D341Med (cell line): ENCODE measurements around the gene ANKRD13D.

ENCODE experiments used
- DNase-seq: peaks from one replicate; pipeline ENCODE4 v3.0.0; 2012; ENCODE audit warnings: low spot score

ANKRD13D gene

DNA sequence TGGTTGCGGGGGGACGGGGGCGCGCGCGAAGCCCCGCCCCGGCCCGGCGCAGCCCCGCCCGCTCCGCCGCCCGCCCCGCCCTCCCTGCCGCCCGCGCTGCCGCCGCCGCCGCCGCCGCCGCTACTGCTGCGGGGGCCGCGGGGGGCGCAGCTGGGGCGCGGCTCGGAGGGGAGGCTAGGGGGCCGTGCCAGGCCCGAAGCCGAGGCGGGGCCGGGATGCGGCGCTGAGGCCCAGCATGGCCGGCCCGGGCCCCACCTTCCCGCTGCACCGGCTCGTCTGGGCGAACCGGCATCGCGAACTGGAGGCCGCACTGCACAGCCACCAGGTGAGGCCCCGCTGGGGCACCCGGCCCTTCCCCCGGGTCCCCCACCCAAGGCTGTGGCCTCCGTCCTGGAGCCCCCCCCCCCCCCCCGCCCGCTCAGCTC lies at the start of gene ANKRD13D:
ANKRD13D (plus strand) TSS at position 78 of the 425 bp plus-strand sequence; CDS start at position 236, 158 bp downstream.
- peak; percentile 95 for DNase-seq

DNA sequence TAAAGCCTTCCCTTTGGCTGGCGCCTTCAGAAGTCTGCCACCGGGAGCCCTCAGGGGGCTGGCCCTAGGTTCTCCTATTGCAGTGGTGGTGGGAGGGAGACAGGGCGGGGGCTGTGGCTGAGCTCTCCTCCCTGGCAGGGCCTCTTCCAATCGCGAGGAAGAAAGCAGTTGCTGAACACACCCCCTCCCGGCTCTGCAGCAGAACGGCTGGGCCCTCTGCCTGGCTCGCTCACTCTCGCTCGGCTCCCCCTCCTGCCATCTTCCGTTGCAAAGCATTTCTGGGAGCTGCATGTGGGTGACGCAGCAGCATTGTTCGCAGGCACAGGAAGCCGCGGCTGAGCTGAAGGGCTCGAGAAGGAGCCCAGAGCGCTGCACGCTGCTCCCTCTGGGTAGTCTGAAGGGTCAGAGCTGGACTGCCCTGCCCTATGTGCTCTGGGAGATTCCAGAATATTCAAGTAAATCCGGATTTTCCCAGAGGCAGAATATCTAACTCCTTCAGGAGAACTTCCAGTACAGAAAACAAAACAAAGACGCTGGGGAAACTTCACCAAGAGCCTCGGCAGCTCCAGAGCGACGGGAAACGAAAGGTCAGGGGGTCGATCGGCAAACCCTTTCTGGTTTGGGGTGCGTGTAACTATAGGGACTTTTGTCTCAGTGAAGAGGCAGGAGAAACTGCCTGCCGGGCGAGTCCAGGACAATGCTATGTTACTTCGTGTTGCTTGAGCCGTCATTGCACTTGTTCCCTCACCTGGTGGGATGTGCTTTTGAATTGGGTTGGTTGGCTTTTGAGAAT lies 49.1 kb upstream of the ANKRD13D start:
- peak; percentile 95 for DNase-seq

DNA sequence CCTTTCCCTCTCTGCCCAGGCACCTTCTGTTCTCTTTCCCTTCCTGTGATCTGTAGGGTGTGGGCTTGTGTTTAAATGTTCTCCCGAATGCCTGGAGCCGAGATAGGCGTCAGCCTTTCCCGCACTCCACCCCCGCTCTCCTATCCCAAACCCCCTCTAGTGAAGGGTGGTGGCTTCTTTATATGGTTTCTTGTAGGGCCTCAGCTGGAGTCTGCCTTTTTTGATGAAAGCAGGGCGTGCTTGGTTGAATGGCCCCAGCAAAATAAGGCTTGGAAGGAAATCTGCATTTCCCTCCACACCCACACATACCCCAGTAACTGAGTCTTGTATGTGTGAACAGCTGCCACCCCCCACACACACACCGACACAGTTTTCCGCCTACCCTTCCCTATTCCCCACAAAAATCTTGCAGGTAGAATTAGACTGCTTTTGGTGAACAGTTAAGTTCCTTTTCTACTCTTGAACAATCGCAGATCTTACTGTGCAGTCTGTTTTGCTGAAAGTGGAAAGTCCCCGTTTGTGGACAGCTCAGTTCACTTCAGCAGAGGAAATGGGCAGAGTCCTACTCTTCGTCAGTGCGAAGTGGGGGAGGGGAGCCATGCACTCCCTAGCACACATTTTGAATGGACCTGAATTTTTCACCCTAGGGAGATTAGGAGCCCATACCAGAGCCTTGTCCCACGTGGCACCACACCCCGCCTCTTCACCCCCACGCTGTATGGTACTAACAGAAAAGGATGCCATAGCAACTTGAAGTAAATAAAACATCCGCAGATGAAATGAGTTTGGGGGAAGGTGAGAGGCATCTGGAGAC lies 48.3 kb upstream of the ANKRD13D start:
- DNase-seq = peak; percentile 74

GRCh38 chr11:67242548-67242947 lies 46.6 kb upstream of the ANKRD13D start:
- no peak for DNase-seq

- no peak for DNase-seq
Measured at GRCh38 chr11:67243051-67243450, 46.1 kb upstream of the ANKRD13D start.

- no peak for DNase-seq
Measured at GRCh38 chr11:67245046-67245445, 44.1 kb upstream of the ANKRD13D start.

DNA sequence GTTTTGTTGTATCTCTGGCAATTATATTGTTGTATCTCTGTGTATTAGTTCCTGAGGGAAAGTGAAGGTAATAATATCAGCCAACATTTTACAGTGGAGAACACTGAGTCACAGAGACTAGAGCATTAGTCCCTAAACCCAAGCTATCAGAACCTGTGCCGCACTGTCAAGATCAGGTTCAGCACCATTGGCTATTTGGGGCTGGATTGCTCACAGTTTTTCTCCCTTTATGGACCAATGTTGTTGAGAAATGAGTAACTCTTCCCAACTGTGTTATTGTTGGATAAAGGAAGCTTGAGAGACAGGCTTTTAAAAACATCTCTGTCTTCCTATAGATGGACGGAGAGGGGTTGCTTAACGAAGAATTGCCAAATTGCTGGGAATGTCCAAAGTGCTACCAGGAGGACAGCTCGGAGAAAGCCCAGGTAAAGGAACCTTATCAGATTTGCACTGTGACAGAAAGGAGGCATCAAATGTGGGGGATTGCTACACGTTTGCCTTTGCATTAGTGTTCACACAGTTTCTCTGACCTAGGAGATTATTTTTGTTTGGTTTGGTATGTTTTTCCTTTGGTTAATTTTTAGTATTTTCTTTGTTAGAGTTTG lies 41.1 kb upstream of the ANKRD13D start:
- DNase-seq = no peak

DNA sequence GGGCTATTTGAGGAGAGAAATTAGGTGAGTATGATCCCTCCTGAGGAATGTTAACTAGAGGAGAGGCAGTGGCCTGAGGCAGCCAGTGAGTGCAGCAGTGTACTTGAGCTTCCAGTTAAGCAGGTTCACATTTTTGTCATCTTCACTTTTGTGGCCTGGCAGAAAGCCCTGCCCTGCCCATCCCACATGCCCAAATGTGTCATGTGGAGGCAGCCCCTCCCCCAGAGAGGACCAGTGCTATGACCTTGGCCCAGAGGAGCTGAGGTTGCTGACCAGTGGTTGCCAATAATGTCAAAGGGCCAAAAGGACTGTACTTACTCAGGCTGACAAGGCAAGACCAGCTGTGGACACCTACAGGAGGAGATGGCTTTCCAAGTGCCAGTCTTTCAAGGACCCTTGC lies 40.5 kb upstream of the ANKRD13D start:
- DNase-seq = no peak

DNA sequence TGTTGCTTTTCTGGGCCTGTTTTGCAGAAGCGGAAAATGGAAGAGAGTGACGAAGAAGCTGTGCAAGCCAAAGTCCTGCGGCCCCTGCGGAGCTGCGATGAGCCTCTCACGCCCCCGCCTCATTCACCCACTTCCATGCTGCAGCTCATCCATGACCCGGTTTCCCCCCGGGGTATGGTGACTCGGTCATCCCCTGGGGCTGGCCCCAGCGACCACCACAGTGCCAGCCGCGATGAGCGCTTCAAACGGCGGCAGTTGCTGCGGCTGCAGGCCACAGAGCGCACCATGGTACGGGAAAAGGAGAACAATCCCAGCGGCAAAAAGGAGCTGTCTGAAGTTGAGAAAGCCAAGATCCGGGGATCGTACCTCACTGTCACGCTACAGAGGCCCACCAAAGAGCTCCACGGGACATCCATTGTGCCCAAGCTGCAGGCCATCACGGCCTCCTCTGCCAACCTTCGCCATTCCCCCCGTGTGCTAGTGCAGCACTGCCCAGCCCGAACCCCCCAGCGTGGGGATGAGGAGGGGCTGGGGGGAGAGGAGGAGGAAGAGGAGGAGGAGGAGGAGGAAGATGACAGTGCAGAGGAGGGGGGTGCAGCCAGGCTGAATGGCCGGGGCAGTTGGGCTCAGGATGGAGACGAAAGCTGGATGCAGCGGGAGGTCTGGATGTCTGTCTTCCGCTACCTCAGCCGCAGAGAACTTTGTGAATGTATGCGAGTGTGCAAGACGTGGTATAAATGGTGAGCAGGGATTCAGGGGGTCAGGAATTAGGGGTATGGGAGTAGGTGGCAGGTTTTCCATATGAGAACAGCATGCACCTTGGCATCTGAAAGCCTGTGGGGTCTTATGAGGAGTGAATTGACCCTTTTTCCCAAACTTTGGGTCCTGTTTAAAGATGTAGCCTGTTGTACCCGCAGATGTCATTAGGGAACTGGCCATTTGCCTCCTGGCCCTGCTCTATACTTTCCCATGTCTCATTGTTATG lies 38.8 kb upstream of the ANKRD13D start:
- no peak for DNase-seq

DNA sequence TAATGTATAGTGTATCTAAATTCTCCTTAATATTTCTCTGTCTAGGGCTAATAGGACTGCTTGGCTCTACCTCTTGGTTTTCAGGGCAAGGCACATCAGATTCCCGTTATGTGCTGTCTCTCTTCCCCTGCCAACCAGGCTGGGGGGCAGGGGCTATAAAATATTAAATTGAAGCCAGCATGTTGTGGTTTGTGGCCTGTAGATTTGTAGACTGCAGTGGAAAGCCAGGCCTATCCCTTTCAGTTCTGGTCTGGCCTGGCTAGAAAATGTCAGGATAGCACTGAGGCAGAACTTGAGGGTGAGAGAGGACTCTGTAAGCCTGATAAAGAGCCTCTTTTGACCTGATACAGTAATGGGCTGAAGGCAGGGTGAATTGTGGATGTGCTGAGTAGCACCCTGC lies 37.3 kb upstream of the ANKRD13D start:
- DNase-seq = no peak

- DNase-seq = peak; percentile 60
Measured at GRCh38 chr11:67252831-67253239, 36.3 kb upstream of the ANKRD13D start.

GRCh38 chr11:67253872-67254624 lies 35.1 kb upstream of the ANKRD13D start:
- no peak for DNase-seq

DNA sequence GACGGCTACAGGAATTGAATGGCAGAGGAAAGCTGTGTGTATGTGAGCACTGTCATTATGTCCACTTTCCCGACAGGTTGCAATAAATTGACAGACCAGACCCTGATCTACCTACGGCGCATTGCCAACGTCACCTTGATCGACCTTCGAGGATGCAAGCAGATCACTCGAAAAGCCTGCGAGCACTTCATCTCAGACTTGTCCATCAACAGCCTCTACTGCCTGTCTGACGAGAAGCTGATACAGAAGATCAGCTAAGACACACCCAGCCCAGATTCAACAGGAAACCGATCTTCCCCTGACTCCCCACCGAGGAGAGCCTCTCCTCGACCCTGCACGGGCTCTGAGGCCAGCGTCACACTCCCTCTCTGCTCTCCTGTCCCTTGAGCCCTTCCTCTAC lies 34.3 kb upstream of the ANKRD13D start:
- no peak for DNase-seq

GRCh38 chr11:67255353-67255752 lies 33.8 kb upstream of the ANKRD13D start:
- DNase-seq = no peak

GRCh38 chr11:67255864-67256263 lies 33.2 kb upstream of the ANKRD13D start:
- DNase-seq = no peak

GRCh38 chr11:67256477-67257135 lies 32.5 kb upstream of the ANKRD13D start:
- no peak for DNase-seq

DNA sequence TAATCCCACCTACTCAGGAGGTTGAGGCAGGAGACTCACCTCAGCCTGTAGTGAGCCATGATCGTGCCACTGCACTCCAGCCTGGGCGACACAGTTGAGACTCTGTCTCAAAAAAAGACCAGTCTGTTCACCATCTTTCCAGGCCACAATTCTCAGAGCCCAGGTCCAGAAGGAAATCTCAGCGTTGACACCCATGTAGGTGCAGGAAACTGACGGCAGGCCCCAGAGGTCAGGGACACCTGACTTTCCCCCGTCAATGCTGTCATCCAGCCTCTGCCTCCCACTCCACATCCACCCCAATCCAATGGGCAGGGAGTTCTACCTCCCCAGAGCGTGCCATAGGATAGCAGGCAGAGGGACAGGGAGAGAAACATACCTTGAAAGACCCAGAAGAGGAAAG lies 28.7 kb upstream of the ANKRD13D start:
- no peak for DNase-seq

DNA sequence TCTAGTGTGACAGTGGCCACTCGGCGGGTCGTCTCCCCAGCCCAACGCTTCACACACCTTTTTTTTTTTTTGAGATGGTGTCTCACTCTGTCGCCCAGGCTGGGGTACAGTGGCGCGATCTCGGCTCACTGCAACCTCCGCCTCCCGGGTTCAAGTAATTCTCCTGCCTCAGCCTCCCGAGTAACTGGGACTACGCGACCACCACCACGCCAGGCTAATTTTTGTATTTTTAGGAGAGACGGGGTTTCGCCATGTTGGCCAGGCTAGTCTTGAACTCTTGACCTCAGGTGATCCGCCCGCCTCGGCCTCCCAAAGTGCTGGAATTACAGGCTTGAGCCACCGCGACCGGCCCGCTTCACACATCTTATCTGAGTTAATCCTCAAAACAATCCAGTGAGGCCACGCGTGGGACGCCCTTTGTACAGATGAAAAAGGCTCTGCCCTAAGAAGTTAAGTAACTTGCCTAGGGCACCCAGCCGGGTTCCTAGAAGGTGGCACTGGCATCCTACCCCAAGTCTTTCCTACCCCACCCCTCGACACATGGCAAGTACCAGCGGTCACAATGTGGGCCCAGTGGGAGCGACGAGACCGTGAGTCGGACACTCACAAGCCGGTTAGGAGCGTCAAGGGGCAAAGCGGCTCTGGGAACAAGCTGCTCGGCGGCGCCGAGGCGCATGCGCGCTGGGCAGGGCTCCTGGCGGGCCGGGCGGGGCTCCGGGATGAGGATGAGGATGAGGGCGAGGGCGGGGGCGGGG lies 28.0 kb upstream of the ANKRD13D start:
- peak; percentile 85 for DNase-seq

GRCh38 chr11:67261640-67261945 lies 27.5 kb upstream of the ANKRD13D start:
- DNase-seq = no peak
